GM18907 (cell line): ENCODE data around the gene C6orf132.

Experiments
- ATAC-seq: cut with Tn5 transposase; IDR thresholded peaks from one replicate; pipeline ENCODE4 v1.9.1; 2021; ENCODE audit warnings: mild to moderate bottlenecking, moderate library complexity; ENCODE audit not compliant: unreplicated experiment

The C6orf132 gene

GRCh38 chr6:42135722-42136121 is 6.7 kb downstream of the C6orf132 start:
- no peak for ATAC-seq

GRCh38 chr6:42135161-42135560 is 7.3 kb downstream of the C6orf132 start:
- ATAC-seq = no peak

- ATAC-seq = no peak
These were observed 8.5 kb downstream of the C6orf132 start for GRCh38 chr6:42133926-42134325.

GRCh38 chr6:42131531-42131930 is 10.9 kb downstream of the C6orf132 start:
- ATAC-seq = no peak

GRCh38 chr6:42129360-42129676 is 13.1 kb downstream of the C6orf132 start:
- ATAC-seq = no peak

GRCh38 chr6:42128460-42129359 is 13.7 kb downstream of the C6orf132 start:
- no peak for ATAC-seq

- no peak for ATAC-seq
These were observed 16.8 kb downstream of the C6orf132 start for GRCh38 chr6:42125663-42126062.

- ATAC-seq = no peak
These were observed 17.2 kb downstream of the C6orf132 start for GRCh38 chr6:42125231-42125630.

- ATAC-seq = no peak
These were observed 18.1 kb downstream of the C6orf132 start for GRCh38 chr6:42124223-42124836.

- ATAC-seq = no peak
These were observed 18.9 kb downstream of the C6orf132 start for GRCh38 chr6:42123379-42124103.

- no peak for ATAC-seq
These were observed 21.2 kb downstream of the C6orf132 start for GRCh38 chr6:42120895-42121865.

- no peak for ATAC-seq
These were observed 24.0 kb downstream of the C6orf132 start for GRCh38 chr6:42118162-42119001.

GRCh38 chr6:42117843-42118161 is 24.6 kb downstream of the C6orf132 start:
- no peak for ATAC-seq

GRCh38 chr6:42113936-42114636 is 28.3 kb downstream of the C6orf132 start:
- ATAC-seq = no peak

GRCh38 chr6:42112351-42112750 is 30.1 kb downstream of the C6orf132 start:
- no peak for ATAC-seq

GRCh38 chr6:42110683-42111082 is 31.7 kb downstream of the C6orf132 start:
- ATAC-seq = no peak

GRCh38 chr6:42108071-42108470 is 34.3 kb downstream of the C6orf132 start:
- ATAC-seq = no peak

GRCh38 chr6:42106112-42107023 is 36.1 kb downstream of the C6orf132 start:
- no peak for ATAC-seq
